WERI-Rb-1 (cell line): ENCODE results near the gene CHSY3.

Source experiments
- DNase-seq: peaks from one replicate; pipeline ENCODE4 v3.0.0-alpha.2; 2020
- H3K27ac ChIP-seq: fragments of 250-450 bp; sonication (Bioruptor Pico); 2 replicates; pipeline ENCODE4 v1.5.1; 2020; ENCODE audit warnings: mild to moderate bottlenecking, moderate library complexity
- H3K27me3 ChIP-seq: fragments of 250-450 bp; sonication (Bioruptor Pico); 2 replicates; pipeline ENCODE4 v1.5.1; 2021; ENCODE audit warnings: mild to moderate bottlenecking, low read depth, moderate library complexity; ENCODE audit not compliant: insufficient read depth, severe bottlenecking
- H3K36me3 ChIP-seq: fragments of 250-450 bp; sonication (Bioruptor Pico); 2 replicates; pipeline ENCODE4 v1.5.1; 2020; ENCODE audit warnings: mild to moderate bottlenecking, moderate library complexity
- H3K4me3 ChIP-seq: 2 replicates; pipeline ENCODE4 v1.5.1; 2011; ENCODE audit warnings: low read depth, mild to moderate bottlenecking, control low read depth, low read length
- H3K9me3 ChIP-seq: fragments of 250-450 bp; sonication (Bioruptor Pico); 2 replicates; pipeline ENCODE4 v1.5.1; 2021; ENCODE audit warnings: mild to moderate bottlenecking, moderate library complexity; ENCODE audit not compliant: severe bottlenecking
- CTCF ChIP-seq: IDR thresholded peaks from 2 replicates; pipeline ENCODE4 v1.5.1; 2011; ENCODE audit warnings: low read depth, mild to moderate bottlenecking, control low read depth, inconsistent platforms, low read length

CHSY3 gene

GRCh38 chr5:130138406-130139045, 234.3 kb downstream of the CHSY3 start:
- DNase-seq, result no peak
- H3K27ac ChIP-seq, result no peak overlapping the region
- H3K9me3 ChIP-seq, result no peaks in the 10 kb centered on the region
- TF ChIP-seq CTCF, result no peak
- no peak overlapping the region for H3K4me3 ChIP-seq
- no peaks in the 10 kb centered on the region for H3K36me3 ChIP-seq
- no peaks in the 10 kb centered on the region for H3K27me3 ChIP-seq

GRCh38 chr5:130141659-130142320, 237.5 kb downstream of the CHSY3 start:
- no peaks in the 10 kb centered on the region for H3K9me3 ChIP-seq
- no peaks in the 10 kb centered on the region for H3K27me3 ChIP-seq
- no peak overlapping the region for H3K27ac ChIP-seq
- peak; percentile 66 for DNase-seq
- no peaks in the 10 kb centered on the region for H3K36me3 ChIP-seq
- TF ChIP-seq CTCF, result peak; percentile 79
- H3K4me3 ChIP-seq, result no peak overlapping the region

DNA sequence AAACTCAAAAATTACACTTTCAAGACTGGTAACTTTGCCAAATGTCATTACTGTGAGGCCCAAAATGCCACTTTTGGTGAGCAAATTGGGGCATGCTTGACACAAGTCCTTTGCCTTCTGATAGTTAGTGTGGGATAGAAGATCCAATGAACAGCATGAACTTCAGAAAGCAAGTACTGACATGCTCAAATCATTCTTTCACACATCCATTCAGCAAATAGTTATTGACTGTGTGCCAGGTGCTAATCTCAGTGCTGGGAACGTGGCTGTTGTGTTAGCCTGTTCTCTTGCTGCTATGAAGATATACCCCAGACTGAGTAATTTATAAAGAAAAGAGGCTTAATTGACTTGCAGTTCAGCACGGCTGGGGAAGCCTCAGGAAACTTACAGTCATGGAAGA, 247.0 kb downstream of the CHSY3 start:
- Histone ChIP-seq H3K36me3 (no peaks in the 10 kb centered on the region), H3K27ac (no peak overlapping the region), H3K27me3 (no peaks in the 10 kb centered on the region), H3K4me3 (no peak overlapping the region), H3K9me3 (no peaks in the 10 kb centered on the region)
- DNase-seq, result no peak
- no peak for TF ChIP-seq CTCF

- H3K36me3 ChIP-seq, result no peaks in the 10 kb centered on the region
- H3K27me3 ChIP-seq, result no peaks in the 10 kb centered on the region
- no peak overlapping the region for H3K4me3 ChIP-seq
- peak; percentile 8 for DNase-seq
- TF ChIP-seq CTCF, result no peak
- H3K9me3 ChIP-seq, result no peaks in the 10 kb centered on the region
- peak overlapping the region; percentile 64 for H3K27ac ChIP-seq
These were observed 251.2 kb downstream of the CHSY3 start for GRCh38 chr5:130155345-130156011.

DNA sequence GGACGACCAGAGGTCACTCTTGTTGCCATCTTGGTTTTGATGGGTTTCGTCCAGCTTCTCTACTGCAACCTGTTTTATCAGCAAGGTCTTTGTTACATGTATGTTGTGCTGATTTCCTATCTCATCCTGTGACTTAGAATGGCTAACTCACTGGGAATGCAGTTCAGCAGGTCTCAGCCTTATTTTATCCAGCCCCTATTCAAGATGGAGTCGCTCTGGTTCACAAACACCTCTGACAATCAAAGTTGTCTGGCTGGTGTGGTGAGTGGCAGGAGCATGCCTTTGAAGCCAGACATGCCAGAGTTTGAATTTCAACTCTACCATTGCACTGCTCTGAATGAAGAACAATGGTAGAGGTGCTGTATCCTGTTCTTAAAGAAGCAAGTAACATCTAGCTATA, 253.8 kb downstream of the CHSY3 start:
- H3K27me3 ChIP-seq, result no peaks in the 10 kb centered on the region
- TF ChIP-seq CTCF, result no peak
- no peak overlapping the region for H3K27ac ChIP-seq
- H3K36me3 ChIP-seq, result no peaks in the 10 kb centered on the region
- DNase-seq, result no peak
- H3K4me3 ChIP-seq, result no peak overlapping the region
- no peaks in the 10 kb centered on the region for H3K9me3 ChIP-seq
